SK-N-SH (cell line): ENCODE results near the gene MAD1L1.

Source experiments
- CTCF ChIP-seq: fragments of 200-600 bp; sonication (generic); IDR thresholded peaks from 2 replicates; pipeline ENCODE4 v1.6.1; 2017; ENCODE audit warnings: antibody characterized with exemption, mild to moderate bottlenecking, moderate library complexity
- MAX ChIP-seq: IDR thresholded peaks from 2 replicates; pipeline ENCODE4 v1.4.0; 2012; ENCODE audit warnings: low read depth
- MEF2A ChIP-seq: IDR thresholded peaks from 2 replicates; pipeline ENCODE4 v1.4.0; 2012; ENCODE audit warnings: low read depth, borderline replicate concordance
- MXI1 ChIP-seq: IDR thresholded peaks from 2 replicates; pipeline ENCODE4 v1.6.1; 2012; ENCODE audit warnings: mild to moderate bottlenecking, low read depth, low read length, improper control_type of control experiment
- POLR2AphosphoS5 ChIP-seq: IDR thresholded peaks from 2 replicates; pipeline ENCODE4 v1.6.1; 2012; ENCODE audit warnings: low read depth, low read length
- RFX5 ChIP-seq: IDR thresholded peaks from 2 replicates; pipeline ENCODE4 v1.6.1; 2012; ENCODE audit warnings: mild to moderate bottlenecking, improper control_type of control experiment, low read length
- TCF12 ChIP-seq: IDR thresholded peaks from 2 replicates; pipeline ENCODE4 v1.4.0; 2012
- YY1 ChIP-seq: IDR thresholded peaks from 2 replicates; pipeline ENCODE4 v1.4.0; 2012; ENCODE audit warnings: low read depth, mild to moderate bottlenecking

- TF ChIP-seq POLR2AphosphoS5 (no peak), CTCF (no peak), TCF12 (no peak), YY1 (no peak), MEF2A (no peak), RFX5 (no peak), MXI1 (no peak), MAX (no peak)
Observed at GRCh38 chr7:2051707-2052656, 180.8 kb downstream of the MAD1L1 start.
